ENCODE measurements around the gene MCTP2.
"Not testable (repeated sequence)": the region's sequence is repeated elsewhere in the genome, so short reads cannot be mapped to it uniquely, and the experiment has no call there.

The MCTP2 gene

DNA sequence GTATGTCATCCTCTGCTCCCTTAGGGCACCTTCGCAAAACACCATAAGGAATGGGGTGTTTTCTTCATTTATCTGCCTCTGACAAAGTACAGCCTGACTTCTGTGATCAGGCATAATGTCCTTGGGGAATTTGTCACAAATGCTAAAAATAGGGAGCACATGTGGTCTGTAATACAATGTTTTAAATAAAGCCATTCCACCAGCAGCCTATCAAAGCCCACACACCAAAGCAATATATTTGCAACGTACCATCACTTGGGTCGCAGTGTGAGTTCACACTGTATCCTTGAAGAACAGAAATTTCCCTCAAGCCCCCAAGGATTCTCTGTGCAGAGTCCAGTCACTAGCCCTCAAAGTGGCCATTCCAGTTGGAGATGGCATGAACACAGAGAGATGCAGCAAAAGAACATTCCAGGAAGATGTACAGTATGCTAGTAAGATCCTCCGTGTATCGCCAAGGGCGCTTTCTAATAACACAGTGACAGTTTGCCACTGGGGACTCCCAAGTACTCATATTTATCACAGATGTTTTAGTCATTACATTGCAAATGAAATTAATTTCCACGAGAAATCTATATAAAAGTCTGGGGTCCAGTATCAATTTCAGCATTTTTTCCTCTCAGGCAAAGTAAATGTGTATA lies 246.7 kb downstream of the MCTP2 start:
- DNase-seq = no peak

DNA sequence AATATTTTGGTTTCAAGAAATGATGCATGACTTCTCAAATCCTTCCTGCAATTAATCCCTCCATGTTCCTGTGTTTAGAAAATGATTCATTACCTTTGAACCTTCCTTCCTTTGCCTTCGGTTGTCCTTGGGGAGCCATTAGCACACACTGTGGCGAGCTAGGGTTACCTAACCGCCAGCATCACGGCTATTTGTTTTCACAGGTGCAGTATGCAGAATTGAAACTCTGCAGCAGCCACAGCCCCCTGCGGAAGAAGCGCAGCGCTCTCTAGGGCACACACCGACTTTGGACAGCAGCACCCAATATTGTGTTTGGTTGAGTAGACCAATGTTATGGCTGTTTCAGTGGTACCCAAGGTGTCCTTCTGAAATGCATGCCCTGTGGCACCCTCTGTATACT lies 247.4 kb downstream of the MCTP2 start:
- DNase-seq = no peak

DNA sequence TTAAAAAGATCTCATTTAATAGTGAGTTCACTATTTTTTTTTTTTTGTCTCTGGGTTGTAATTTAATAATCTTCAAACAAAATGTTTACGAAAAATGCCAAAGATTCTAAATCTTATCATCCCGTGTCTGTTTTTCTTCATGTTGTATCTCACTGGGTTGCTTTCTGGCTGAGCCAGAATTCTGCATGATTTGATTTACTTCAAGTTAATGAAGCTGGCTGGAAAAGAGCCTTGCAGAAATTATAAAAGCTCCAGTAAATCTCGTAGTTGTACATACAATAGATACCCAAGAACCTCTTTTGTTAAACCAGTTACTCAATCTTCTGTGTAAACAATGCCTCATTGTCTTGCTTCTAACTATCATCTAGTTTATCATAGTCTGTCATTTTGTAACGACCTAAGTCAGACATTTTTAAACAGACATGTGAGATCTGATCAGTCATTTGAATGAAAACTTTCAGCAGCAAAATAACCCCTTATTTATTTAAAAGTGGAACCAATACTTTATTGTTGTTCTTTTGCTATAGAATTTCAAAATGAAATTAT lies 249.0 kb downstream of the MCTP2 start:
- DNase-seq = no peak

DNA sequence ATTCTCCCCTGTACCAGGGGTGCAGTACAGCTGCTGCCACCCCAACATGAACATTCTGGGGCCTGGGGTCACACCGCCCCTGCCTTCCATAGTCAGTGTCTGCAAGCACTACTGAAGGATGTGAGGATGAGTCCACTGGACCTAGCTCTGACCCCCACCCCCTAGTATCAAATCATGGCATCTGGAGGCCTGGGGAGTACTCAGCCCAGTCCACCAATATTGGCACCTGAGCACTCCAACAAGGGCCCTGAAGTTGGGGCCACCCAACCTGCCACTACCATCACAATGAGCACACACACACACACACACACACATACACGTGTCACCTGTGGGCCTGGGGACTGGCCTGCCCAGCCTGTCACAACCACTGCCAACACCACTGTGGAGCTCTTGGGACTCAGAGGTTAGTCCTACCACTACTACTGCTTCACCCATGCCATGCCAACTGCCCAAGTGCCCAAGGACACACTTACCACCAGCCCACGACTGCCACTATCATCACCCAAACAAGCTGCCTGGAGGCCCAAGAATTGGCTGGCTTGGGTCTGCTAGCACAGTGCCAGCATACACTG lies 253.9 kb downstream of the MCTP2 start:
- DNase-seq = no peak

DNA sequence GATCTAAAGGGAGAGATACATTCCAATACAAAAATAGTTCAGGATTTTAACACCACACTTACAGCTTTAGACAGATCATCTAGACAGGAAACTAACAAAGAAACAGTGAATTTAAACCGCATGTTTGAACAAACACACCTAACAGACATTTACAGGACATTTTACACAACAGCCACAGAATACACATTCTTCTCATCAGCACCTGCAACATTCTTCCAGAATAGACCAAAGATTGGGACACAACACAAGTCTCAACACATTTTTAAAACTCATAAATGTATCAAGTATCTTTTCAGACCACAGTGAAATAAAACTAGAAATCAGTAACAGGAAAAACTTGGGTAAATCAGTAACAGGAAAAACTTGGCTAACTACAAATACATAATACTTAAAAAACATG lies 256.3 kb downstream of the MCTP2 start:
- DNase-seq = no peak

DNA sequence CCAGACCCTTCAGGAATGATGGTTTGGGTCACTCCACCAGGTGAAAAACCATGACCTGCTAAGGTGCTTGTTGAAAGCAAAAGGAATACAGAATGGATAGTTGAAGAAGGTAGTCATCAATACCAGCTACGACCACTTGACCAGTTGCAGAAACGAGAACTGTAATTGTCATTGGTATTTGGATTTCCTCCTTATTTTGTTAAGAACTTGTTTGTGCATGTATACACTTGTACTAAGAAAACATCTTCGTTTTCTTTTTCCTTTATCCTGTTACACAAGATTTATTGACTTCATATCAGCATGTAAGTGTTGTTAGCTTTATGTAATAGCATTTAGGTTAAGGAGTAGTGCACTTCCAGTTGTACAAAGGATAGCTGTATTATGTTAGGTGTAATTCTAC lies 261.8 kb downstream of the MCTP2 start:
- no peak for DNase-seq

DNA sequence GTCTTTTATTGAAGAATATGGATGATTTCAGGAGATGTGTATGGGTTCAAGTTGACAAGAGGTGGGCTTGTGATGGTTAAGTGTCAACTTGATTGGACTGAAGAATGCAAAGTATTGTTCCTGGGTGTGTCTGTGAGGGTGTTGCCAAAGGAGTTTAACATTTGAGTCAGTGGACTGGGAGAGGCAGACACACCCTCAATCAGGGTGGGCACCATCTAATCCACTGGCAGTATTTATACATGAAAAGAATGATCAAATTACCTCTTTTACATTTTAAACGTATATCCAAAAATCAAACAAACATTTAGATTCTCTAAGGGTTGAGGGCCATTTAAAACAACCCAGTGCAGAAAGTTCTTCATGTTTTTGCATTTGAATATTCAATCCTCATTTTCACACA lies 262.2 kb downstream of the MCTP2 start:
- not testable (repeated sequence) for DNase-seq

DNA sequence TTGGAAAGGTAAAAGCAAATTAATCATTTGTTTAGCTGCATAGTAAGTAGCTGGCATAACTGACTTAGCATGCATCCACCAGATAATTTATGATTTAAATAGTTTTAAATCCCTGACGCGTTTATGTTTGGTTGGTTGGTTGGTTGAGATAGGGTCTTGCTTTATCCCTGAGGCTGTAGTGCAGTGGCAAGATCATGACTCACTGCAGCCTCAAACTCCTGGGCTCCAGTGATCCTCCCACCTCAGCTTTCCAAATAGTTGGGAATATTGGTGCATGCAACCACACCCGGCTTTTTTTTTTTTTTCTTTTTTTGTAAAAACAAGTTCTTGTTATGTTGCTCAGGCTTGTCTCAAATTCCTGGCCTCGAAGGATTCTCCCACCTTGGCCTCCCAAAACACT lies 263.4 kb downstream of the MCTP2 start:
- DNase-seq = no peak

DNA sequence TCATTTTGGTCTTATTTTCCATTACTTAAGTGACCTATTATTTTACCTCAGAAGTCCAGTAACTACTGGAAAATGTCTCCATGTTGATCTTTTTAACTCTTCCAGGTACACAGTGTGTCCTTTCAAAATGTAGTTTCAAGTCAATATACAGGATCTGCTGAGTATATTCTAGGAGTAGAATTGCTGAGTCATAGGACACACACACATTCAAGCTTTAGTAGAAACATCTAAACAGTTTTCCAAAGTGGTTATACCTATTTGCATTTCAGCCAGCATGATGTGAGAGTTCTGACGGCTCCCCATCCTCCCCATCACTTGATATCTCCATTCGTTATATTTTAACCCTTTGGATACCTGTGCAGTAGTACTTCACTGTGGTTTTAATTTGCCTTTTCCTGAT lies 271.9 kb downstream of the MCTP2 start:
- no peak for DNase-seq

DNA sequence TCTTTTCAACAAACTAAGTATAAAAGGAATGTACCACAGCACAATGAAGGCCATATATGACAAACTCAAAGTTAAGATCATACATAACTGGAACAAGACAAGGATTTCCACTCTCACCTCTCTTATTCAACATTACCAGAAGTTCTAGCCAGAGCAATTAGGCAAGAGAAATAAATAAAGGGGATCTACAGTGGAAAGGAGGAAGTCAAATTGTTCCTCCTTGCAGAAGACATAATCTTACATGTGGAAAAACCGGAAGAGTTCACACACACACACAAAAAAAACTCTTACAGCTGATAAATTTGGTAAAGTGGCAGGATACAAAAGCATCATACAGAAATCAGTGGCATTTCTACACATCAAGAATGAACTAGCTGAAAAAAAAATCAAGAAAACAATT lies 277.9 kb downstream of the MCTP2 start:
- no peak for DNase-seq

DNA sequence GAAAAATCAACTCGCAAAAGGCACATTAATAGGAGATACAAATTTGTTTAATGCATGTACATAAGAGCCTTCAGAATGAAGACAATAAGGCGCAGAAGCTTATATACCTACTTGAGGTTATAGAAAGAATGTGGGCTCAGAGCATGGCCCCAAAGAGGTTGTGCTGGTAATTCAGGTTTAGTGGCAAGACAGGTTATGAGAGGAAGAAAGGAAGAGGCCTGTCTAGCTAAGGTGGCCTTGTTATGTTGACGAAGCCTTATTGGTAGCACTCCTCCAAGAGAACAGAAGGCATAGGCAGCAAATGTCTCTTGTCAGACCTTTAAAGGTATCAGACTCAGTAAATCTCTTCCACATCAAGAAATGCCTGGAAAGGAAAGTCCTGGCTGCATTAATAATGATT lies 290.8 kb downstream of the MCTP2 start:
- no peak for DNase-seq

DNA sequence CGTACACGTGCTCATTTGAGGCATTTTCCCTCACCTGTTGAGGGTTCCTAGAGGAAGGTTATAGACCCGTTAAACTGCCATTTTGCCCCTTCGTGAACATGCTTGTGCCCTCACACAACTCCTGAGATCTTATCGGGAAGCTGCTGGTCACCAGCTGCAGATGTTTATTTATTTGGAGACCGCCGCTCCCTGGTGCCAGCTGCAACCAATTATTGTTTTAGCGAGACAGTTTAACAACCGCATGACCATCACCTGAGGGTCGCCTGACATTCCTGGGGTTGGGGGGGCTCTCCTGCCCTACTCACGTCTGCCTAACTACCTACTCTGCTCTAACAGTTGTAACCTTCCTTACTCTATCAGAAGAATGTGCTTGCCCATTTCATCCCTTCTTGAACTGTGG lies 292.5 kb downstream of the MCTP2 start:
- no peak for DNase-seq

DNA sequence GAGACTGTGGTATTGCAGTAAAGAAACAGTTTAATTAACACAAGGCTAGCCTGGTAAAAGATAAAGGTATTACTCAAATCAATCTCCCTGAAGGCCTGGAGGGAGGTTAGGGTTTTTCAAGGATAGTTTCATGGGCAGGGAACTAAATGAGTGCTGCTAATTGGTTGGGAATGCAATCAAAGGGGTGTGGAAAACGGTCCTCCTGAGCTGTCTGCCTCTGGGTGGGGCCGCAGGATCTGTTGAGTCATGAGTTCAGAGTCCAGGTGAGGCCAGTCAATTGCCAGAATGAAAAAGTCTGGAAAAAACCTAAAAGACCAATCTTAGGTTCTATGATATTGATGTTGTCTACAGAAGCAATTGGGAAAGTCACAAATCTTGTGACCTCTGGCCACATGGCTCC lies 293.2 kb downstream of the MCTP2 start:
- no peak for DNase-seq

DNA sequence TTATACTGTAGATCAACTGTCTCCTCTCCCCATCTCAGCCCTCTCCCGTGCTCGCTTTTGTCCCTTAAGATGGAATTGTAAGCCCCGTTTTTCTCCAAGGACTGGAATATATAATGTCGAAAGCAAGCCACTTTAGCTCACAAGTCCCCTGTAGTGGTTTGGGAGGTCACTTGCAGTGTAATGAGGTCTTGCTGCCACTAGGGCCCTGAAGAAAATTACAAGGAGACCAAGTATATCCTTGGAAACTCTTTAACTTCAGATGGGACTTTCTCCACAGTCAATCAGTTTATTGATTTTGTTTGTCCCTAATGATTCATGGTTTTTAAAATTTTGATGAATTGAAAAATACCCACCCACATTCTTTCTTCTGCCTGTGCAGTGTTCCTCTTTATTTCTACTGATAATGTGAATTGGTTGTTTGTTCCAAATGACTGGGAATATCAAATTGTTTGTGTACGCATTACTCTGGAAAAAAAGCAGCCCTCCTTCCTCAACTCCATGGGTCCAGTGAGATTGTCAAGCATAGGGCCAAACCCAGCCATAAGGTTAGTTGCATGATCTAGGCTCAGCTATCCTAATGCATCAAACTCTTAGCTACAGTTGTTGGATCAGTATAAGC lies 294.8 kb downstream of the MCTP2 start:
- no peak for DNase-seq

DNA sequence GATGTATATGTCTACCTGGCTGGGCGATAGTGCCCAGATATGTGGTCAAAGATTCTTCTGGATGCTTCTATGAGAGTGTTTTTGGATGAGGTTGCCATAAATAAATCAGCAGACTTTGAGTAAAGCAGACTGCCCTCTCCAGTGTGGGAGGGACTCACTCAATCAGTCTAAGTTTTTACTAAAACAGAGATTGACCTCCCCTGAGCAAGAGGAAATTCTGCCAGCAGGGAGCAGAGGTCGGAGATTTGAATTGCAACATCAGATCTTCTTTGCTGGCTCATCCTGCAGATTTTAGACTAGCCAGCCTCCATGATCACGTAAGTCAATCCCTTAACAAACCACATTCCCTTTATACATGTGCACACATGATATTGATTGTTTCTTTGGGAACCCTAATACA lies 300.9 kb downstream of the MCTP2 start:
- no peak for DNase-seq

Measured in HCEC 1CT (cell line).